GM23338 (cell line): Measurements from ENCODE around the gene MPND. TPM values are rescaled to one million over a fixed set of nuclear protein-coding genes. Genes with fewer than 3 reads are reported as not detected.

Experiments used
- ATAC-seq: fragments of 200-7000 bp; cut with Tn5 transposase; 3 replicates; pipeline ENCODE4 v1.9.1; 2020
- DNase-seq: peaks from one replicate; pipeline ENCODE4 v3.0.0-alpha.2; 2015; ENCODE audit warnings: low spot score
- H2AFZ ChIP-seq: fragments of 200-600 bp; sonication (generic); 2 replicates; pipeline ENCODE4 v1.8.0; 2016; ENCODE audit warnings: antibody characterized with exemption, mild to moderate bottlenecking, moderate library complexity
- H3F3A ChIP-seq: fragments of 200-600 bp; sonication (generic); replicated peaks from 2 replicates; pipeline ENCODE4 v1.8.0; 2017; ENCODE audit warnings: antibody characterized with exemption, mixed run types, low read depth
- H3K27ac ChIP-seq: fragments of 200-600 bp; sonication (generic); 2 replicates; pipeline ENCODE4 v1.6.1; 2016; ENCODE audit warnings: low read depth
- H3K27me3 ChIP-seq: fragments of 200-600 bp; sonication (generic); 2 replicates; pipeline ENCODE4 v1.8.0; 2016; ENCODE audit warnings: mild to moderate bottlenecking, mixed run types, moderate library complexity; ENCODE audit not compliant: insufficient read depth
- H3K36me3 ChIP-seq: fragments of 200-600 bp; sonication (generic); 2 replicates; pipeline ENCODE4 v1.8.0; 2016; ENCODE audit warnings: mild to moderate bottlenecking; ENCODE audit not compliant: insufficient read depth
- H3K4me1 ChIP-seq: fragments of 200-600 bp; sonication (generic); 2 replicates; pipeline ENCODE4 v1.8.0; 2016; ENCODE audit warnings: mild to moderate bottlenecking, moderate library complexity; ENCODE audit not compliant: insufficient read depth
- H3K4me2 ChIP-seq: fragments of 200-600 bp; sonication (generic); 2 replicates; pipeline ENCODE4 v1.7.1; 2017; ENCODE audit warnings: mixed run types
- H3K4me3 ChIP-seq: fragments of 200-600 bp; sonication (generic); 2 replicates; pipeline ENCODE4 v1.6.1; 2016; ENCODE audit warnings: mixed run types
- H3K79me2 ChIP-seq: fragments of 200-600 bp; sonication (generic); replicated peaks from 2 replicates; pipeline ENCODE4 v1.8.0; 2017; ENCODE audit warnings: mild to moderate bottlenecking; ENCODE audit not compliant: insufficient read depth
- H3K9me2 ChIP-seq: fragments of 200-600 bp; sonication (generic); 2 replicates; pipeline ENCODE4 v1.8.0; 2017; ENCODE audit not compliant: insufficient read depth
- H4K20me1 ChIP-seq: fragments of 200-600 bp; sonication (generic); replicated peaks from 2 replicates; pipeline ENCODE4 v1.8.0; 2017; ENCODE audit warnings: mild to moderate bottlenecking; ENCODE audit not compliant: insufficient read depth
- H3K27ac Mint-ChIP-seq: 2 replicates; pipeline ENCODE4 v1.8.0; 2020; ENCODE audit warnings: inconsistent platforms, mild to moderate bottlenecking, moderate library complexity, mixed read lengths
- H3K27me3 Mint-ChIP-seq: 3 replicates; pipeline ENCODE4 v1.8.0; 2022; ENCODE audit warnings: low read depth, mild to moderate bottlenecking, moderate library complexity, mixed read lengths, inconsistent platforms; ENCODE audit not compliant: insufficient read depth, poor library complexity
- H3K36me3 Mint-ChIP-seq: 3 replicates; pipeline ENCODE4 v1.8.0; 2021; ENCODE audit warnings: low read depth, mild to moderate bottlenecking, inconsistent platforms, moderate library complexity, mixed read lengths
- H3K4me1 Mint-ChIP-seq: 3 replicates; pipeline ENCODE4 v1.8.0; 2020; ENCODE audit warnings: mild to moderate bottlenecking, inconsistent platforms, mixed read lengths
- H3K4me3 Mint-ChIP-seq: 3 replicates; pipeline ENCODE4 v1.8.0; 2021; ENCODE audit warnings: moderate library complexity, mild to moderate bottlenecking, inconsistent platforms, mixed read lengths
- H3K9me3 Mint-ChIP-seq: 3 replicates; pipeline ENCODE4 v1.8.0; 2020; ENCODE audit warnings: moderate library complexity, mild to moderate bottlenecking, inconsistent platforms, mixed read lengths
- CREB1 ChIP-seq: fragments of 250-450 bp; sonication (Bioruptor Pico); IDR thresholded peaks from 2 replicates; pipeline ENCODE4 v1.5.0; 2020; ENCODE audit warnings: low read depth, mild to moderate bottlenecking, moderate library complexity
- CTCF ChIP-seq, 2 experiments: fragments of 200-600 bp in 1 of 2; sonication (generic) in 1 of 2; conservative IDR thresholded peaks; 2 replicates each; pipeline versions ENCODE4 v1.5.1 to v1.6.1; 2016 to 2017; ENCODE audit warnings: antibody characterized with exemption in 2 of 2, low read depth in 2 of 2, mild to moderate bottlenecking in 2 of 2, moderate library complexity in 1 of 2
- EZH2 ChIP-seq: fragments of 200-600 bp; sonication (generic); IDR thresholded peaks from one replicate; pipeline ENCODE4 v1.8.0; 2017; ENCODE audit warnings: antibody characterized with exemption, mild to moderate bottlenecking, low read depth; ENCODE audit not compliant: unreplicated experiment
- EZH2phosphoT487 ChIP-seq: fragments of 200-600 bp; sonication (generic); IDR thresholded peaks from one replicate; pipeline ENCODE4 v1.8.1; 2018; ENCODE audit warnings: antibody characterized with exemption; ENCODE audit not compliant: unreplicated experiment
- JUNB ChIP-seq: IDR thresholded peaks from one replicate; pipeline ENCODE4 v1.6.1; 2016; ENCODE audit warnings: antibody characterized with exemption; ENCODE audit not compliant: unreplicated experiment
- NANOG ChIP-seq: IDR thresholded peaks from 2 replicates; pipeline ENCODE4 v1.6.1; 2016; ENCODE audit warnings: antibody characterized with exemption, borderline replicate concordance
- POLR2AphosphoS5 ChIP-seq: IDR thresholded peaks from 2 replicates; pipeline ENCODE4 v1.6.1; 2016; ENCODE audit warnings: antibody characterized with exemption, low read depth
- ZNF114 ChIP-seq: fragments of 250-450 bp; sonication (Bioruptor Pico); IDR thresholded peaks from 2 replicates; pipeline ENCODE4 v1.5.0; 2020; ENCODE audit warnings: mild to moderate bottlenecking, moderate library complexity
- ZNF331 ChIP-seq: fragments of 250-450 bp; sonication (Bioruptor Pico); IDR thresholded peaks from 2 replicates; pipeline ENCODE4 v1.5.0; 2020; ENCODE audit warnings: low read depth, mild to moderate bottlenecking, moderate library complexity
- polyA plus RNA-seq: library from polyadenylated mRNA; unstranded; fragments of >200 nt; fragmentation: Nextera tagmentation; extraction: Ambion mirVana; gene quantifications from 2 replicates; pipeline ENCODE4 v1.2.1, GENCODE V29; 2016
- total RNA-seq: library from RNA; depleted of rRNA; stranded (reverse); fragments of >200 nt; shearing (Covaris generic); gene quantifications from 2 replicates; pipeline ENCODE4 v1.2.3, GENCODE V29; 2014
- TF ChIP-seq, protein P1 (sequence below): fragments of 250-450 bp; sonication (Bioruptor Pico); IDR thresholded peaks from 2 replicates; pipeline ENCODE4 v1.5.0; 2020; ENCODE audit warnings: mild to moderate bottlenecking, moderate library complexity
- TF ChIP-seq, protein P2 (sequence below): IDR thresholded peaks from one replicate; pipeline ENCODE4 v1.6.1; 2018; ENCODE audit warnings: antibody characterized with exemption; ENCODE audit not compliant: unreplicated experiment

Gene MPND
- total and polyA plus RNA-seq, 2 experiments from 2014 or later = 11.8 to 15.6 TPM

- peaks cover 79% of the 10 kb centered on the region for H3K36me3 Mint-ChIP-seq
- H3K79me2 ChIP-seq = peaks cover 85% of the 10 kb centered on the region
- H3K9me3 Mint-ChIP-seq = no peaks in the 10 kb centered on the region; the same call in 2 of the 3 replicates
- H3K27me3 ChIP-seq = no peaks in the 10 kb centered on the region
- H3K4me3 Mint-ChIP-seq = peak overlapping the region; percentile 34; the same call in 1 of the 3 replicates
- TF ChIP-seq CTCF (conservative IDR thresholded peaks at IDR 0.05; ENCODE audit: low read depth in 2 of 2) (no peak), CREB1 (no peak), ZNF114 (no peak), EZH2 (no peak)
- DNase-seq (no peak), ATAC-seq (no peak)
- no peak overlapping the region for H2AFZ ChIP-seq
- no peaks in the 10 kb centered on the region for H3K9me2 ChIP-seq
- peak overlapping the region; percentile 30 for H3K4me2 ChIP-seq
- H3F3A ChIP-seq = peaks cover 26% of the 10 kb centered on the region; the same call in 1 of the 2 replicates
- peak overlapping the region; percentile 100 for H3K27ac ChIP-seq
- peaks cover 67% of the 10 kb centered on the region for H3K4me1 Mint-ChIP-seq
- H3K27me3 Mint-ChIP-seq = peaks cover 14% of the 10 kb centered on the region
- H3K27ac Mint-ChIP-seq = peak overlapping the region; percentile 84; the same call in 1 of the 2 replicates
- H4K20me1 ChIP-seq = peaks cover 29% of the 10 kb centered on the region
- H3K4me1 ChIP-seq = peaks cover 66% of the 10 kb centered on the region
- peak overlapping the region; percentile 14; the same call in 1 of the 2 replicates for H3K4me3 ChIP-seq
- peaks cover 16% of the 10 kb centered on the region for H3K36me3 ChIP-seq
Observed at GRCh38 chr19:4405977-4406376, 62.6 kb downstream of the MPND start.

GRCh38 chr19:4406626-4407025, 63.3 kb downstream of the MPND start:
- Histone ChIP-seq H3F3A (peaks cover 24% of the 10 kb centered on the region; the same call in 1 of the 2 replicates), H3K36me3 (peaks cover 23% of the 10 kb centered on the region), H3K9me2 (no peaks in the 10 kb centered on the region), H2AFZ (no peak overlapping the region), H3K4me3 (no peak overlapping the region), H3K79me2 (peaks cover 85% of the 10 kb centered on the region), H3K27ac (peak overlapping the region; percentile 100), H3K4me2 (no peak overlapping the region), H4K20me1 (peaks cover 33% of the 10 kb centered on the region), H3K27me3 (no peaks in the 10 kb centered on the region), H3K4me1 (peaks cover 62% of the 10 kb centered on the region)
- DNase-seq (no peak), ATAC-seq (no peak)
- H3K36me3 Mint-ChIP-seq = peaks cover 85% of the 10 kb centered on the region
- H3K4me1 Mint-ChIP-seq = peaks cover 61% of the 10 kb centered on the region
- peak overlapping the region; percentile 99 for H3K27ac Mint-ChIP-seq
- H3K4me3 Mint-ChIP-seq = no peak overlapping the region
- H3K27me3 Mint-ChIP-seq = peaks cover 14% of the 10 kb centered on the region
- H3K9me3 Mint-ChIP-seq = no peaks in the 10 kb centered on the region; the same call in 2 of the 3 replicates
- TF ChIP-seq NANOG (no peak), EZH2phosphoT487 (no peak), ZNF331 (CRISPR knock-in tag) (no peak), EZH2 (no peak), POLR2AphosphoS5 (no peak), CREB1 (no peak), JUNB (no peak)
- TF ChIP-seq, protein P1, sequence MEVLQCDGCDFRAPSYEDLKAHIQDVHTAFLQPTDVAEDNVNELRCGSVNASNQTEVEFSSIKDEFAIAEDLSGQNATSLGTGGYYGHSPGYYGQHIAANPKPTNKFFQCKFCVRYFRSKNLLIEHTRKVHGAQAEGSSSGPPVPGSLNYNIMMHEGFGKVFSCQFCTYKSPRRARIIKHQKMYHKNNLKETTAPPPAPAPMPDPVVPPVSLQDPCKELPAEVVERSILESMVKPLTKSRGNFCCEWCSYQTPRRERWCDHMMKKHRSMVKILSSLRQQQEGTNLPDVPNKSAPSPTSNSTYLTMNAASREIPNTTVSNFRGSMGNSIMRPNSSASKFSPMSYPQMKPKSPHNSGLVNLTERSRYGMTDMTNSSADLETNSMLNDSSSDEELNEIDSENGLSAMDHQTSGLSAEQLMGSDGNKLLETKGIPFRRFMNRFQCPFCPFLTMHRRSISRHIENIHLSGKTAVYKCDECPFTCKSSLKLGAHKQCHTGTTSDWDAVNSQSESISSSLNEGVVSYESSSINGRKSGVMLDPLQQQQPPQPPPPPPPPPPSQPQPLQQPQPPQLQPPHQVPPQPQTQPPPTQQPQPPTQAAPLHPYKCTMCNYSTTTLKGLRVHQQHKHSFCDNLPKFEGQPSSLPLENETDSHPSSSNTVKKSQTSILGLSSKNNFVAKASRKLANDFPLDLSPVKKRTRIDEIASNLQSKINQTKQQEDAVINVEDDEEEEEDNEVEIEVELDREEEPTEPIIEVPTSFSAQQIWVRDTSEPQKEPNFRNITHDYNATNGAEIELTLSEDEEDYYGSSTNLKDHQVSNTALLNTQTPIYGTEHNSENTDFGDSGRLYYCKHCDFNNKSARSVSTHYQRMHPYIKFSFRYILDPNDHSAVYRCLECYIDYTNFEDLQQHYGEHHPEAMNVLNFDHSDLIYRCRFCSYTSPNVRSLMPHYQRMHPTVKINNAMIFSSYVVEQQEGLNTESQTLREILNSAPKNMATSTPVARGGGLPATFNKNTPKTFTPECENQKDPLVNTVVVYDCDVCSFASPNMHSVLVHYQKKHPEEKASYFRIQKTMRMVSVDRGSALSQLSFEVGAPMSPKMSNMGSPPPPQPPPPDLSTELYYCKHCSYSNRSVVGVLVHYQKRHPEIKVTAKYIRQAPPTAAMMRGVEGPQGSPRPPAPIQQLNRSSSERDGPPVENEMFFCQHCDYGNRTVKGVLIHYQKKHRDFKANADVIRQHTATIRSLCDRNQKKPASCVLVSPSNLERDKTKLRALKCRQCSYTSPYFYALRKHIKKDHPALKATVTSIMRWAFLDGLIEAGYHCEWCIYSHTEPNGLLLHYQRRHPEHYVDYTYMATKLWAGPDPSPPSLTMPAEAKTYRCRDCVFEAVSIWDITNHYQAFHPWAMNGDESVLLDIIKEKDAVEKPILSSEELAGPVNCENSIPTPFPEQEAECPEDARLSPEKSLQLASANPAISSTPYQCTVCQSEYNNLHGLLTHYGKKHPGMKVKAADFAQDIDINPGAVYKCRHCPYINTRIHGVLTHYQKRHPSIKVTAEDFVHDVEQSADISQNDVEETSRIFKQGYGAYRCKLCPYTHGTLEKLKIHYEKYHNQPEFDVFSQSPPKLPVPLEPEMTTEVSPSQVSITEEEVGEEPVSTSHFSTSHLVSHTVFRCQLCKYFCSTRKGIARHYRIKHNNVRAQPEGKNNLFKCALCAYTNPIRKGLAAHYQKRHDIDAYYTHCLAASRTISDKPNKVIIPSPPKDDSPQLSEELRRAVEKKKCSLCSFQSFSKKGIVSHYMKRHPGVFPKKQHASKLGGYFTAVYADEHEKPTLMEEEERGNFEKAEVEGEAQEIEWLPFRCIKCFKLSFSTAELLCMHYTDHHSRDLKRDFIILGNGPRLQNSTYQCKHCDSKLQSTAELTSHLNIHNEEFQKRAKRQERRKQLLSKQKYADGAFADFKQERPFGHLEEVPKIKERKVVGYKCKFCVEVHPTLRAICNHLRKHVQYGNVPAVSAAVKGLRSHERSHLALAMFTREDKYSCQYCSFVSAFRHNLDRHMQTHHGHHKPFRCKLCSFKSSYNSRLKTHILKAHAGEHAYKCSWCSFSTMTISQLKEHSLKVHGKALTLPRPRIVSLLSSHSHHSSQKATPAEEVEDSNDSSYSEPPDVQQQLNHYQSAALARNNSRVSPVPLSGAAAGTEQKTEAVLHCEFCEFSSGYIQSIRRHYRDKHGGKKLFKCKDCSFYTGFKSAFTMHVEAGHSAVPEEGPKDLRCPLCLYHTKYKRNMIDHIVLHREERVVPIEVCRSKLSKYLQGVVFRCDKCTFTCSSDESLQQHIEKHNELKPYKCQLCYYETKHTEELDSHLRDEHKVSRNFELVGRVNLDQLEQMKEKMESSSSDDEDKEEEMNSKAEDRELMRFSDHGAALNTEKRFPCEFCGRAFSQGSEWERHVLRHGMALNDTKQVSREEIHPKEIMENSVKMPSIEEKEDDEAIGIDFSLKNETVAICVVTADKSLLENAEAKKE (CRISPR knock-in tag) = no peak
- TF ChIP-seq, protein P2, sequence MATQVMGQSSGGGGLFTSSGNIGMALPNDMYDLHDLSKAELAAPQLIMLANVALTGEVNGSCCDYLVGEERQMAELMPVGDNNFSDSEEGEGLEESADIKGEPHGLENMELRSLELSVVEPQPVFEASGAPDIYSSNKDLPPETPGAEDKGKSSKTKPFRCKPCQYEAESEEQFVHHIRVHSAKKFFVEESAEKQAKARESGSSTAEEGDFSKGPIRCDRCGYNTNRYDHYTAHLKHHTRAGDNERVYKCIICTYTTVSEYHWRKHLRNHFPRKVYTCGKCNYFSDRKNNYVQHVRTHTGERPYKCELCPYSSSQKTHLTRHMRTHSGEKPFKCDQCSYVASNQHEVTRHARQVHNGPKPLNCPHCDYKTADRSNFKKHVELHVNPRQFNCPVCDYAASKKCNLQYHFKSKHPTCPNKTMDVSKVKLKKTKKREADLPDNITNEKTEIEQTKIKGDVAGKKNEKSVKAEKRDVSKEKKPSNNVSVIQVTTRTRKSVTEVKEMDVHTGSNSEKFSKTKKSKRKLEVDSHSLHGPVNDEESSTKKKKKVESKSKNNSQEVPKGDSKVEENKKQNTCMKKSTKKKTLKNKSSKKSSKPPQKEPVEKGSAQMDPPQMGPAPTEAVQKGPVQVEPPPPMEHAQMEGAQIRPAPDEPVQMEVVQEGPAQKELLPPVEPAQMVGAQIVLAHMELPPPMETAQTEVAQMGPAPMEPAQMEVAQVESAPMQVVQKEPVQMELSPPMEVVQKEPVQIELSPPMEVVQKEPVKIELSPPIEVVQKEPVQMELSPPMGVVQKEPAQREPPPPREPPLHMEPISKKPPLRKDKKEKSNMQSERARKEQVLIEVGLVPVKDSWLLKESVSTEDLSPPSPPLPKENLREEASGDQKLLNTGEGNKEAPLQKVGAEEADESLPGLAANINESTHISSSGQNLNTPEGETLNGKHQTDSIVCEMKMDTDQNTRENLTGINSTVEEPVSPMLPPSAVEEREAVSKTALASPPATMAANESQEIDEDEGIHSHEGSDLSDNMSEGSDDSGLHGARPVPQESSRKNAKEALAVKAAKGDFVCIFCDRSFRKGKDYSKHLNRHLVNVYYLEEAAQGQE = no peak
